GM12872 (cell line): Measurements from ENCODE around the gene KCNAB2.

ENCODE experiments used
- CTCF ChIP-seq: IDR thresholded peaks from 3 replicates; pipeline ENCODE4 v1.5.1; 2011; ENCODE audit warnings: low read depth, mild to moderate bottlenecking, low read length, moderate library complexity; ENCODE audit not compliant: insufficient read depth

The KCNAB2 gene

GRCh38 chr1:6097824-6098223 lies 52.1 kb downstream of the KCNAB2 start:
- no peak for TF ChIP-seq CTCF

- TF ChIP-seq CTCF = no peak
Observed at GRCh38 chr1:6098303-6099215, 52.9 kb downstream of the KCNAB2 start.

- TF ChIP-seq CTCF = no peak
Observed at GRCh38 chr1:6099297-6099696, 53.6 kb downstream of the KCNAB2 start.

GRCh38 chr1:6099787-6100765 lies 54.4 kb downstream of the KCNAB2 start:
- no peak for TF ChIP-seq CTCF

GRCh38 chr1:6100861-6101783 lies 55.4 kb downstream of the KCNAB2 start:
- TF ChIP-seq CTCF = no peak

- no peak for TF ChIP-seq CTCF
Observed at GRCh38 chr1:6101826-6102531, 56.3 kb downstream of the KCNAB2 start.
